Right lobe of liver (tissue), 6 donors: ENCODE data around the gene GNPAT. TPM values are rescaled to one million over a fixed set of nuclear protein-coding genes. Genes with fewer than 3 reads are reported as not detected.

Experiments used
- ATAC-seq, 4 donors: fragments of 200-7000 bp; cut with Tn5 transposase; one replicate each; pipeline ENCODE4 v1.9.1; 2020; ENCODE audit warnings: mild to moderate bottlenecking in 4 of 4, moderate library complexity in 4 of 4
- DNase-seq, 3 donors: peaks; one replicate each; pipeline ENCODE4 v3.0.0-alpha.2; 2020
- H3K27ac ChIP-seq, 3 donors: fragments of 200-600 bp; one replicate each; pipeline ENCODE4 v1.8.0; 2022
- H3K27me3 ChIP-seq, 2 donors: fragments of 200-600 bp; one replicate each; pipeline ENCODE4 v1.8.0; 2022
- H3K36me3 ChIP-seq, 4 donors: fragments of 200-600 bp; sonication (generic) in 1 of 4; one replicate each; pipeline versions ENCODE4 v1.5.1 to v1.8.0; 2017 to 2022; ENCODE audit warnings: control low read depth in 1 of 4
- H3K4me1 ChIP-seq, 4 donors: fragments of 200-600 bp; sonication (generic) in 1 of 4; one replicate each; pipeline versions ENCODE4 v1.5.1 to v1.8.0; 2017 to 2022; ENCODE audit warnings: control low read depth in 1 of 4
- H3K4me3 ChIP-seq, 3 donors: fragments of 200-600 bp; one replicate each; pipeline ENCODE4 v1.8.0; 2022
- H3K9me3 ChIP-seq, 4 donors: fragments of 200-600 bp; sonication (generic) in 1 of 4; one replicate each; pipeline versions ENCODE4 v1.5.1 to v1.8.0; 2017 to 2022; ENCODE audit warnings: control low read depth in 1 of 4
- CTCF ChIP-seq, 4 donors: fragments of 200-600 bp in 3 of 4; fragments of 450-650 bp in 1 of 4; IDR thresholded peaks; one replicate each; pipeline versions ENCODE4 v1.5.1 to v1.8.0; 2016 to 2022; ENCODE audit warnings: antibody characterized with exemption in 4 of 4, mild to moderate bottlenecking in 2 of 4
- POLR2A ChIP-seq: fragments of 450-650 bp; IDR thresholded peaks from one replicate; pipeline ENCODE4 v1.6.1; 2017; ENCODE audit warnings: antibody characterized with exemption, mild to moderate bottlenecking
- WGBS: methylation state at CpG from one replicate; pipeline ENCODE4 v1.1.6; 2018; ENCODE audit warnings: low coverage, low lambda C conversion rate; ENCODE audit not compliant: insufficient coverage; ENCODE audit errors: missing lambda C conversion rate; 5-methylcytosine and 5-hydroxymethylcytosine counted together
- intact Hi-C, 2 donors: fragments of 100-400 bp; cut with DNase I; formaldehyde crosslinking; loops; one replicate each; pipeline versions ENCODE4 v1.11.2 to v1.14.1; 2022
- small RNA-seq, 2 experiments: library from RNA; depleted of rRNA; stranded (forward); fragments of <200 nt; gene quantifications; one replicate each; pipeline ENCODE3, GENCODE V24; 2016
- total RNA-seq, 6 experiments: library from RNA; depleted of rRNA in 2 of 6; stranded (reverse); fragments of >200 nt in 2 of 6; fragmentation: NEBNext Ultra II Directional in 3 of 6; extraction: Animal tissue kit (Norgen Biotek cat#: 25700) in 3 of 6; gene quantifications; one replicate each; pipeline versions ENCODE4 v1.1.0 to v1.2.4, GENCODE V29; 2016 to 2023
- donor health status: DM: no; HTN: yes; CAD: no.
- donor health status: DM: no; HTN: no; CAD: no.
- donor health status: DM: no; HTN: no; CAD: no.
- donor health status: DM: no; HTN: yes; CAD: no.
- donor health status: DM: no; HTN: yes; CAD: no.

Gene GNPAT
- total RNA-seq, 6 experiments from 2014 or later, result 18.5 to 24.3 (median 20.1) TPM

- ATAC-seq, result no peak
- peak in 1 of 3 donors; percentile 14 for DNase-seq
- intact Hi-C loops, result no loop called here
- TF ChIP-seq POLR2A (no peak), CTCF (IDR thresholded peaks at IDR 0.05) (no peak)
- H3K4me3 ChIP-seq, result no peak overlapping the region
- no peak overlapping the region for H3K27ac ChIP-seq
- no peaks in the 10 kb centered on the region for H3K9me3 ChIP-seq
- 45% methylated on average over 3 of the region's 7 CpGs for WGBS
- no peaks in the 10 kb centered on the region for H3K27me3 ChIP-seq
- H3K36me3 ChIP-seq, result no peaks in the 10 kb centered on the region
- peaks cover 0 to 5% (median 0%) of the 10 kb centered on the region in 4 donors for H3K4me1 ChIP-seq
Measured at GRCh38 chr1:231322880-231323530, 82.0 kb downstream of the GNPAT start.

GRCh38 chr1:231324660-231325059, 83.6 kb downstream of the GNPAT start:
- Histone ChIP-seq H3K36me3 (no peaks in the 10 kb centered on the region), H3K4me1 (peaks cover 0 to 5% (median 0%) of the 10 kb centered on the region in 4 donors), H3K9me3 (no peaks in the 10 kb centered on the region), H3K4me3 (no peak overlapping the region), H3K27me3 (no peaks in the 10 kb centered on the region), H3K27ac (no peak overlapping the region)
- ATAC-seq (no peak), DNase-seq (no peak)
- TF ChIP-seq CTCF (IDR thresholded peaks at IDR 0.05) (no peak), POLR2A (no peak)
- WGBS, result 78% methylated on average over 5 of the region's 5 CpGs
- intact Hi-C loops, result no loop called here

- peaks cover 0 to 5% (median 0%) of the 10 kb centered on the region in 4 donors for H3K4me1 ChIP-seq
- H3K27ac ChIP-seq, result no peak overlapping the region
- no peak overlapping the region for H3K4me3 ChIP-seq
- ATAC-seq (peak in 2 of 4 donors; percentile 52 to 74), DNase-seq (no peak)
- WGBS, result 18% methylated on average over 1 of the region's 1 CpG
- no peaks in the 10 kb centered on the region for H3K9me3 ChIP-seq
- intact Hi-C loops, result no loop called here
- no peaks in the 10 kb centered on the region for H3K36me3 ChIP-seq
- no peaks in the 10 kb centered on the region for H3K27me3 ChIP-seq
- no peak for TF ChIP-seq POLR2A
- TF ChIP-seq CTCF (IDR thresholded peaks at IDR 0.05), result no peak
Measured at GRCh38 chr1:231326248-231326647, 85.2 kb downstream of the GNPAT start.

Small RNA genes lying within 50 kb of the gene (small RNA-seq; reads per million reads assigned to genes)
- 0 reads per million in 2 experiments for gene RNA5SP80

Other genes starting within 250 kb of the GNPAT start
- 10 to 100 TPM in 2 of 6 experiments, 1 to 10 TPM in 4; 3.7 to 12.8 (median 6.8) TPM for gene FAM89A, start 201.0 kb upstream of the GNPAT start, total RNA-seq
- gene TRIM67, start 79.2 kb upstream of the GNPAT start, total RNA-seq, result not detected
- 1 to 10 TPM; 5.7 to 7.8 (median 6.8) TPM for gene EXOC8, start 96.6 kb downstream of the GNPAT start, total RNA-seq
- 1 to 10 TPM; 3.3 to 6.4 (median 4.8) TPM for gene SPRTN, start 97.1 kb downstream of the GNPAT start, total RNA-seq
- 10 to 100 TPM; 19.3 to 66.5 (median 38.9) TPM for gene EGLN1, start 181.1 kb downstream of the GNPAT start, total RNA-seq